Aortic smooth muscle cell (primary cell): ENCODE results near the gene UCP3. TPM values are rescaled to one million over a fixed set of nuclear protein-coding genes. Genes with fewer than 3 reads are reported as not detected.

Source experiments
- total RNA-seq: library from RNA; depleted of rRNA; stranded (reverse); fragments of >200 nt; gene quantifications from 2 replicates; pipeline ENCODE4 v1.2.3, GENCODE V29; 2014

Gene UCP3
- 0.26 and 0.44 TPM in 2 replicates for total RNA-seq

GRCh38 chr11:74008373-74009229 is at the start of gene UCP3:
Gene UCP3, minus strand, starts transcription at chr11:74009085. Its CDS starts 2,043 bp downstream, at chr11:74007042.

GRCh38 chr11:73982595-73982989 is 26.3 kb downstream of the UCP3 start, which contains the start of gene UCP2:
Gene UCP2, minus strand, starts transcription at chr11:73982843. Its CDS starts 4,465 bp downstream, at chr11:73978378.

GRCh38 chr11:73950869-73951710 is 57.8 kb downstream of the UCP3 start, which contains the start of gene DNAJB13:
Gene DNAJB13, plus strand, starts transcription at chr11:73951026. Its CDS starts 44 bp downstream, at chr11:73951070.

Other genes starting within 250 kb of the UCP3 start
- 127 and 131 TPM in 2 replicates for gene RAB6A, start 248.0 kb downstream of the UCP3 start, total RNA-seq
- 25.2 and 30.4 TPM in 2 replicates for gene MRPL48, start 221.2 kb downstream of the UCP3 start, total RNA-seq
- gene COA4, start 132.2 kb downstream of the UCP3 start, total RNA-seq = 45.9 and 72.7 TPM in 2 replicates
- gene PAAF1, start 132.1 kb downstream of the UCP3 start, total RNA-seq = 7.7 and 10.2 TPM in 2 replicates
- not detected in 2 replicates for gene DNAJB13, start 58.1 kb downstream of the UCP3 start, total RNA-seq
- gene UCP2, start 26.2 kb downstream of the UCP3 start, total RNA-seq = 0.40 and 0.44 TPM in 2 replicates
- gene C2CD3, start 161.9 kb upstream of the UCP3 start, total RNA-seq = 5.9 and 7.0 TPM in 2 replicates
- gene PPME1, start 162.2 kb upstream of the UCP3 start, total RNA-seq = 20.2 and 27.9 TPM in 2 replicates